ENCODE results near the gene ITGA11.

GRCh38 chr15:68400066-68400456 is 31.9 kb downstream of the ITGA11 start:
- TF ChIP-seq CTCF (IDR thresholded peaks at IDR 0.05) (no peak), NRF1 (IDR thresholded peaks at IDR 0.05; ENCODE audit: low read depth, low read length) (no peak), SIN3A (IDR thresholded peaks at IDR 0.05; ENCODE audit: borderline replicate concordance, low read depth, low read length) (no peak), GABPA (IDR thresholded peaks at IDR 0.05; ENCODE audit: low read depth) (no peak), EP300 (IDR thresholded peaks at IDR 0.05; ENCODE audit: borderline replicate concordance in 1 of 2, low read depth in 1 of 2, low read length in 1 of 2) (no peak)
- TF ChIP-seq, protein P1, sequence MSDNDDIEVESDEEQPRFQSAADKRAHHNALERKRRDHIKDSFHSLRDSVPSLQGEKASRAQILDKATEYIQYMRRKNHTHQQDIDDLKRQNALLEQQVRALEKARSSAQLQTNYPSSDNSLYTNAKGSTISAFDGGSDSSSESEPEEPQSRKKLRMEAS (IDR thresholded peaks at IDR 0.05; ENCODE audit: low read depth): no peak
- TF ChIP-seq, protein P2, sequence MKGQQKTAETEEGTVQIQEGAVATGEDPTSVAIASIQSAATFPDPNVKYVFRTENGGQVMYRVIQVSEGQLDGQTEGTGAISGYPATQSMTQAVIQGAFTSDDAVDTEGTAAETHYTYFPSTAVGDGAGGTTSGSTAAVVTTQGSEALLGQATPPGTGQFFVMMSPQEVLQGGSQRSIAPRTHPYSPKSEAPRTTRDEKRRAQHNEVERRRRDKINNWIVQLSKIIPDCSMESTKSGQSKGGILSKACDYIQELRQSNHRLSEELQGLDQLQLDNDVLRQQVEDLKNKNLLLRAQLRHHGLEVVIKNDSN (IDR thresholded peaks at IDR 0.05; ENCODE audit: borderline replicate concordance, low read depth): no peak

All from SK-N-SH (cell line).